Breast epithelium (tissue), 3 donors: ENCODE data around the gene MYO1B.

Experiments
- POLR2A ChIP-seq: fragments of 450-650 bp; IDR thresholded peaks from one replicate; pipeline ENCODE4 v1.6.1; 2016; ENCODE audit warnings: antibody characterized with exemption, mild to moderate bottlenecking, moderate library complexity
- POLR2AphosphoS5 ChIP-seq, 3 donors: sonication (generic); formaldehyde crosslinking; IDR thresholded peaks; one replicate each; pipeline ENCODE4 v1.6.1; 2017; ENCODE audit warnings: antibody characterized with exemption in 3 of 3
- TF ChIP-seq, protein P1 (sequence below), 3 donors: fragments of 450-650 bp; IDR thresholded peaks; one replicate each; pipeline ENCODE4 v1.5.1; 2016 to 2017; ENCODE audit warnings: antibody characterized with exemption in 3 of 3, mild to moderate bottlenecking in 3 of 3, moderate library complexity in 3 of 3

DNA sequence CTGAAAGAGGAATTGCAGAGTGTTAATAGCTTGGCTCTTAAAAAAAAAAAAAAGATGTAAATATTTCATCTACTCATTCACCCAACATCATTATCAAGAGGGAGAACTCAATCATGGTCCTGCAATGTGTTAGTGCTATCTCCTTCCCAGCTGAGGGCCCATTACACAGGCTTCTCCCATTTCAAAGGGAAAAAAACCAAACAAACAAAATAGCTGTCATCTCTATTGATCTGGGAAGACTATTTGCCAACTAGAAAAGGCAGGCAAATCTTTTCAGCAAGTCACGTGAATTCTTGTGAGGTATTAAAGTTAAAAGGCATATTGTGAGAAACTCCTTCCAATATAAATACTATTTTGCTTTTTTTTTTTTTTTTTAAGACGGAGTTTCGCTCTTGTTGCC lies 194.3 kb downstream of the MYO1B start:
- TF ChIP-seq, protein P1, sequence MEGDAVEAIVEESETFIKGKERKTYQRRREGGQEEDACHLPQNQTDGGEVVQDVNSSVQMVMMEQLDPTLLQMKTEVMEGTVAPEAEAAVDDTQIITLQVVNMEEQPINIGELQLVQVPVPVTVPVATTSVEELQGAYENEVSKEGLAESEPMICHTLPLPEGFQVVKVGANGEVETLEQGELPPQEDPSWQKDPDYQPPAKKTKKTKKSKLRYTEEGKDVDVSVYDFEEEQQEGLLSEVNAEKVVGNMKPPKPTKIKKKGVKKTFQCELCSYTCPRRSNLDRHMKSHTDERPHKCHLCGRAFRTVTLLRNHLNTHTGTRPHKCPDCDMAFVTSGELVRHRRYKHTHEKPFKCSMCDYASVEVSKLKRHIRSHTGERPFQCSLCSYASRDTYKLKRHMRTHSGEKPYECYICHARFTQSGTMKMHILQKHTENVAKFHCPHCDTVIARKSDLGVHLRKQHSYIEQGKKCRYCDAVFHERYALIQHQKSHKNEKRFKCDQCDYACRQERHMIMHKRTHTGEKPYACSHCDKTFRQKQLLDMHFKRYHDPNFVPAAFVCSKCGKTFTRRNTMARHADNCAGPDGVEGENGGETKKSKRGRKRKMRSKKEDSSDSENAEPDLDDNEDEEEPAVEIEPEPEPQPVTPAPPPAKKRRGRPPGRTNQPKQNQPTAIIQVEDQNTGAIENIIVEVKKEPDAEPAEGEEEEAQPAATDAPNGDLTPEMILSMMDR (IDR thresholded peaks at IDR 0.05): no peak
- TF ChIP-seq POLR2A: no peak
- no peak for TF ChIP-seq POLR2AphosphoS5 (IDR thresholded peaks at IDR 0.05)
